Liver (tissue), 3 donors: ENCODE results near the gene RALY.

Experiments used
- JUND ChIP-seq, 2 donors: IDR thresholded peaks; 2 replicates each; pipeline ENCODE4 v1.6.1; 2016; ENCODE audit warnings: antibody characterized with exemption in 2 of 2
- RAD21 ChIP-seq, 2 donors: IDR thresholded peaks; 2 replicates each; pipeline ENCODE4 v1.6.1; 2016; ENCODE audit warnings: antibody characterized with exemption in 2 of 2, mild to moderate bottlenecking in 2 of 2
- RXRA ChIP-seq, 2 donors: IDR thresholded peaks; 2 replicates each; pipeline ENCODE4 v1.6.1; 2017 to 2018; ENCODE audit warnings: antibody characterized with exemption in 2 of 2, mild to moderate bottlenecking in 1 of 2
- TAF1 ChIP-seq: conservative IDR thresholded peaks from 2 replicates; pipeline ENCODE4 v1.6.1; 2016; ENCODE audit warnings: antibody characterized with exemption, mild to moderate bottlenecking
- TF ChIP-seq, protein P1 (sequence below): fragments of 150-350 bp; IDR thresholded peaks from 2 replicates; pipeline ENCODE4 v1.5.1; 2017; ENCODE audit warnings: improper control_type of control experiment, low read depth, low read length; ENCODE audit not compliant: missing input control
- TF ChIP-seq, protein P2 (sequence below): IDR thresholded peaks from 2 replicates; pipeline ENCODE4 v1.6.1; 2016; ENCODE audit warnings: antibody characterized with exemption, mild to moderate bottlenecking
- TF ChIP-seq, protein P3 (sequence below): IDR thresholded peaks from 2 replicates; pipeline ENCODE4 v1.6.1; 2016; ENCODE audit warnings: antibody characterized with exemption
- donor health status: healthy.
- donor health status: healthy.

DNA sequence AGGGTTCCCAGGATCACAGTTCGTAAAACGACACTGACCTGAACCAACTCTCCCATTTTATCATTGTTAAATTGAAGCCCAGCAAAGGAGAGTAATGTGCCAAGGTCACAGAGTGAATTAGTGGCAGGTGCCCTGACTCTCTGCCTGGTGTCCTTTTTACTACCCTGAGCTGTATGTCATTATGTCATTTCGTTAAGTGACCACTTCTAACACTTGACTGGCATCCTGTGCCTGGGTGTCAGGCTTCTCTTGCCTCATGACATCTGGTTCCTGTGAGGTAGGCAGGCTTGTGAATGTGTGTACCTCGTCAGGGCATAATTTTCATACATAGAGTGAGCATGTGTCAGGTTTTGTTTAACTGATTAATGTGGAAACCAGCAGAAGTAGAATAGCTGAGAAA lies 48.6 kb downstream of the RALY start:
- TF ChIP-seq, protein P1, sequence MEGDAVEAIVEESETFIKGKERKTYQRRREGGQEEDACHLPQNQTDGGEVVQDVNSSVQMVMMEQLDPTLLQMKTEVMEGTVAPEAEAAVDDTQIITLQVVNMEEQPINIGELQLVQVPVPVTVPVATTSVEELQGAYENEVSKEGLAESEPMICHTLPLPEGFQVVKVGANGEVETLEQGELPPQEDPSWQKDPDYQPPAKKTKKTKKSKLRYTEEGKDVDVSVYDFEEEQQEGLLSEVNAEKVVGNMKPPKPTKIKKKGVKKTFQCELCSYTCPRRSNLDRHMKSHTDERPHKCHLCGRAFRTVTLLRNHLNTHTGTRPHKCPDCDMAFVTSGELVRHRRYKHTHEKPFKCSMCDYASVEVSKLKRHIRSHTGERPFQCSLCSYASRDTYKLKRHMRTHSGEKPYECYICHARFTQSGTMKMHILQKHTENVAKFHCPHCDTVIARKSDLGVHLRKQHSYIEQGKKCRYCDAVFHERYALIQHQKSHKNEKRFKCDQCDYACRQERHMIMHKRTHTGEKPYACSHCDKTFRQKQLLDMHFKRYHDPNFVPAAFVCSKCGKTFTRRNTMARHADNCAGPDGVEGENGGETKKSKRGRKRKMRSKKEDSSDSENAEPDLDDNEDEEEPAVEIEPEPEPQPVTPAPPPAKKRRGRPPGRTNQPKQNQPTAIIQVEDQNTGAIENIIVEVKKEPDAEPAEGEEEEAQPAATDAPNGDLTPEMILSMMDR = no peak
- TF ChIP-seq, protein P2, sequence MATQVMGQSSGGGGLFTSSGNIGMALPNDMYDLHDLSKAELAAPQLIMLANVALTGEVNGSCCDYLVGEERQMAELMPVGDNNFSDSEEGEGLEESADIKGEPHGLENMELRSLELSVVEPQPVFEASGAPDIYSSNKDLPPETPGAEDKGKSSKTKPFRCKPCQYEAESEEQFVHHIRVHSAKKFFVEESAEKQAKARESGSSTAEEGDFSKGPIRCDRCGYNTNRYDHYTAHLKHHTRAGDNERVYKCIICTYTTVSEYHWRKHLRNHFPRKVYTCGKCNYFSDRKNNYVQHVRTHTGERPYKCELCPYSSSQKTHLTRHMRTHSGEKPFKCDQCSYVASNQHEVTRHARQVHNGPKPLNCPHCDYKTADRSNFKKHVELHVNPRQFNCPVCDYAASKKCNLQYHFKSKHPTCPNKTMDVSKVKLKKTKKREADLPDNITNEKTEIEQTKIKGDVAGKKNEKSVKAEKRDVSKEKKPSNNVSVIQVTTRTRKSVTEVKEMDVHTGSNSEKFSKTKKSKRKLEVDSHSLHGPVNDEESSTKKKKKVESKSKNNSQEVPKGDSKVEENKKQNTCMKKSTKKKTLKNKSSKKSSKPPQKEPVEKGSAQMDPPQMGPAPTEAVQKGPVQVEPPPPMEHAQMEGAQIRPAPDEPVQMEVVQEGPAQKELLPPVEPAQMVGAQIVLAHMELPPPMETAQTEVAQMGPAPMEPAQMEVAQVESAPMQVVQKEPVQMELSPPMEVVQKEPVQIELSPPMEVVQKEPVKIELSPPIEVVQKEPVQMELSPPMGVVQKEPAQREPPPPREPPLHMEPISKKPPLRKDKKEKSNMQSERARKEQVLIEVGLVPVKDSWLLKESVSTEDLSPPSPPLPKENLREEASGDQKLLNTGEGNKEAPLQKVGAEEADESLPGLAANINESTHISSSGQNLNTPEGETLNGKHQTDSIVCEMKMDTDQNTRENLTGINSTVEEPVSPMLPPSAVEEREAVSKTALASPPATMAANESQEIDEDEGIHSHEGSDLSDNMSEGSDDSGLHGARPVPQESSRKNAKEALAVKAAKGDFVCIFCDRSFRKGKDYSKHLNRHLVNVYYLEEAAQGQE = no peak
- no peak for TF ChIP-seq RAD21 (IDR thresholded peaks at IDR 0.05)
- TF ChIP-seq JUND (IDR thresholded peaks at IDR 0.05) = no peak
- TF ChIP-seq TAF1 = no peak
- TF ChIP-seq RXRA (IDR thresholded peaks at IDR 0.05) = no peak
- TF ChIP-seq, protein P3, sequence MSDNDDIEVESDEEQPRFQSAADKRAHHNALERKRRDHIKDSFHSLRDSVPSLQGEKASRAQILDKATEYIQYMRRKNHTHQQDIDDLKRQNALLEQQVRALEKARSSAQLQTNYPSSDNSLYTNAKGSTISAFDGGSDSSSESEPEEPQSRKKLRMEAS = no peak
